ENCODE results near the gene RPS5. TPM values are rescaled to one million over a fixed set of nuclear protein-coding genes. Genes with fewer than 3 reads are reported as not detected.

Gene RPS5
- total RNA-seq, 1 experiment from 2014 or later: 2,081 TPM

Other genes starting within 250 kb of the RPS5 start
- gene ZNF329, start 236.5 kb upstream of the RPS5 start, total RNA-seq (2014; rRNA removed; shearing (Covaris generic)): 14.5 and 16.9 TPM in 2 replicates
- gene ZNF274, start 204.2 kb upstream of the RPS5 start, total RNA-seq (2014; rRNA removed; shearing (Covaris generic)): 41.3 and 54.2 TPM in 2 replicates
- 51.5 and 64.3 TPM in 2 replicates for gene ZNF544, start 158.4 kb upstream of the RPS5 start, total RNA-seq (2014; rRNA removed; shearing (Covaris generic))
- 5.2 and 6.5 TPM in 2 replicates for gene ZNF8, start 108.3 kb upstream of the RPS5 start, total RNA-seq (2014; rRNA removed; shearing (Covaris generic))
- 22.0 and 23.4 TPM in 2 replicates for gene ERVK3-1, start 81.9 kb upstream of the RPS5 start, total RNA-seq (2014; rRNA removed; shearing (Covaris generic))
- 2.9 and 3.7 TPM in 2 replicates for gene ZSCAN22, start 60.3 kb upstream of the RPS5 start, total RNA-seq (2014; rRNA removed; shearing (Covaris generic))
- 64.2 and 80.3 TPM in 2 replicates for gene A1BG, start 33.8 kb upstream of the RPS5 start, total RNA-seq (2014; rRNA removed; shearing (Covaris generic))
- gene ZNF497, start 24.5 kb upstream of the RPS5 start, total RNA-seq (2014; rRNA removed; shearing (Covaris generic)): 1.2 and 4.7 TPM in 2 replicates
- 9.2 and 9.6 TPM in 2 replicates for gene ZNF837, start 6.2 kb upstream of the RPS5 start, total RNA-seq (2014; rRNA removed; shearing (Covaris generic))
- gene RNF225, start 8.4 kb downstream of the RPS5 start, total RNA-seq (2014; rRNA removed; shearing (Covaris generic)): not detected in 2 replicates
- gene ZNF584, start 21.4 kb downstream of the RPS5 start, total RNA-seq (2014; rRNA removed; shearing (Covaris generic)): 25.8 and 60.2 TPM in 2 replicates
- gene ZNF132, start 52.9 kb downstream of the RPS5 start, total RNA-seq (2014; rRNA removed; shearing (Covaris generic)): not detected in 2 replicates
- gene ZNF324B, start 64.4 kb downstream of the RPS5 start, total RNA-seq (2014; rRNA removed; shearing (Covaris generic)): 8.1 and 11.0 TPM in 2 replicates
- gene ZNF324, start 79.8 kb downstream of the RPS5 start, total RNA-seq (2014; rRNA removed; shearing (Covaris generic)): 10.8 and 11.6 TPM in 2 replicates
- 12.8 and 22.3 TPM in 2 replicates for gene ZNF446, start 89.1 kb downstream of the RPS5 start, total RNA-seq (2014; rRNA removed; shearing (Covaris generic))
- gene SLC27A5, start 124.7 kb downstream of the RPS5 start, total RNA-seq (2014; rRNA removed; shearing (Covaris generic)): 12.0 and 28.6 TPM in 2 replicates
- gene ZBTB45, start 132.5 kb downstream of the RPS5 start, total RNA-seq (2014; rRNA removed; shearing (Covaris generic)): 6.1 and 6.6 TPM in 2 replicates
- gene TRIM28, start 156.8 kb downstream of the RPS5 start, total RNA-seq (2014; rRNA removed; shearing (Covaris generic)): 579 and 1,015 TPM in 2 replicates
- 71.9 and 97.7 TPM in 2 replicates for gene CHMP2A, start 167.8 kb downstream of the RPS5 start, total RNA-seq (2014; rRNA removed; shearing (Covaris generic))
- gene UBE2M, start 171.3 kb downstream of the RPS5 start, total RNA-seq (2014; rRNA removed; shearing (Covaris generic)): 187 and 192 TPM in 2 replicates
- gene MZF1, start 186.1 kb downstream of the RPS5 start, total RNA-seq (2014; rRNA removed; shearing (Covaris generic)): 9.4 and 10.7 TPM in 2 replicates

All from G401 (cell line).